ENCODE measurements around the gene AMPD2. TPM values are rescaled to one million over a fixed set of nuclear protein-coding genes. Genes with fewer than 3 reads are reported as not detected.

The AMPD2 gene
- total RNA-seq, 1 donor from 2014 or later: 74.2 TPM

- DNase-seq (ENCODE audit: low spot score in 2 of 2): no peak
- H3K27ac ChIP-seq: no peak overlapping the region
- H3K9me3 ChIP-seq: no peaks in the 10 kb centered on the region
- intact Hi-C loops (cut with DNase I): no loop called here
- no peak for TF ChIP-seq CTCF (IDR thresholded peaks at IDR 0.05)
- H3K36me3 ChIP-seq: peaks cover 32 to 47% of the 10 kb centered on the region in 2 donors
- no peak overlapping the region for H3K4me3 ChIP-seq
- no peaks in the 10 kb centered on the region for H3K27me3 ChIP-seq
- H3K4me1 ChIP-seq: no peaks in the 10 kb centered on the region
These were observed 24.1 kb upstream of the AMPD2 start for GRCh38 chr1:109595531-109595930.

GRCh38 chr1:109598156-109598555, 21.5 kb upstream of the AMPD2 start:
- peaks cover 18 to 30% of the 10 kb centered on the region in 2 donors for H3K36me3 ChIP-seq

GRCh38 chr1:109598655-109599054, 21.0 kb upstream of the AMPD2 start:
- Histone ChIP-seq H3K9me3 (no peaks in the 10 kb centered on the region), H3K27me3 (no peaks in the 10 kb centered on the region), H3K27ac (no peak overlapping the region), H3K4me3 (no peak overlapping the region), H3K4me1 (no peaks in the 10 kb centered on the region), H3K36me3 (peaks cover 13 to 27% of the 10 kb centered on the region in 2 donors)
- no peak for DNase-seq (ENCODE audit: low spot score in 2 of 2)
- no peak for TF ChIP-seq CTCF (IDR thresholded peaks at IDR 0.05)
- intact Hi-C loops (cut with DNase I): no loop called here

More at GRCh38 chr1:109598156-109598555, 21.5 kb upstream of the AMPD2 start:
- no peaks in the 10 kb centered on the region for H3K27me3 ChIP-seq
- H3K4me1 ChIP-seq: no peaks in the 10 kb centered on the region
- DNase-seq (ENCODE audit: low spot score in 2 of 2): no peak
- H3K9me3 ChIP-seq: no peaks in the 10 kb centered on the region
- H3K27ac ChIP-seq: no peak overlapping the region
- no peak for TF ChIP-seq CTCF (IDR thresholded peaks at IDR 0.05)
- no peak overlapping the region for H3K4me3 ChIP-seq
- intact Hi-C loops (cut with DNase I): no loop called here

- Histone ChIP-seq H3K4me3 (no peak overlapping the region), H3K27me3 (no peaks in the 10 kb centered on the region), H3K4me1 (no peaks in the 10 kb centered on the region), H3K36me3 (peaks cover 0 to 5% of the 10 kb centered on the region in 2 donors), H3K9me3 (no peaks in the 10 kb centered on the region), H3K27ac (no peak overlapping the region)
- DNase-seq (ENCODE audit: low spot score in 2 of 2): no peak
- intact Hi-C loops (cut with DNase I): no loop called here
- no peak for TF ChIP-seq CTCF (IDR thresholded peaks at IDR 0.05)
These were observed 16.4 kb upstream of the AMPD2 start for GRCh38 chr1:109603229-109603628.

- intact Hi-C loops (cut with DNase I): no loop called here
- no peak for TF ChIP-seq CTCF (IDR thresholded peaks at IDR 0.05)
- no peak overlapping the region for H3K27ac ChIP-seq
These were observed 14.3 kb upstream of the AMPD2 start for GRCh38 chr1:109605381-109605780.

GRCh38 chr1:109609881-109610280, 9.8 kb upstream of the AMPD2 start:
- intact Hi-C loops (cut with DNase I): no loop called here

More at GRCh38 chr1:109605381-109605780, 14.3 kb upstream of the AMPD2 start:
- Histone ChIP-seq H3K9me3 (no peaks in the 10 kb centered on the region), H3K27me3 (no peaks in the 10 kb centered on the region), H3K4me1 (no peaks in the 10 kb centered on the region), H3K36me3 (no peaks in the 10 kb centered on the region), H3K4me3 (no peak overlapping the region)
- no peak for DNase-seq (ENCODE audit: low spot score in 2 of 2)

More at GRCh38 chr1:109609881-109610280, 9.8 kb upstream of the AMPD2 start:
- H3K36me3 ChIP-seq: no peaks in the 10 kb centered on the region
- H3K27me3 ChIP-seq: no peaks in the 10 kb centered on the region
- no peak overlapping the region for H3K27ac ChIP-seq
- TF ChIP-seq CTCF (IDR thresholded peaks at IDR 0.05): no peak
- no peaks in the 10 kb centered on the region for H3K9me3 ChIP-seq
- no peak for DNase-seq (ENCODE audit: low spot score in 2 of 2)
- no peaks in the 10 kb centered on the region for H3K4me1 ChIP-seq
- no peak overlapping the region for H3K4me3 ChIP-seq
